Rectal smooth muscle tissue (tissue), 1 donor: Measurements from ENCODE around the gene ATG4C.

ENCODE experiments used
- H3K27ac ChIP-seq: one replicate; pipeline ENCODE4 v1.7.0; 2013; ENCODE audit warnings: low read depth, low read length, inconsistent platforms
- H3K27me3 ChIP-seq: one replicate; pipeline ENCODE4 v1.7.0; 2013; ENCODE audit warnings: low read length; ENCODE audit not compliant: control insufficient read depth, insufficient read depth
- H3K36me3 ChIP-seq: one replicate; pipeline ENCODE4 v1.7.0; 2013; ENCODE audit warnings: low read length; ENCODE audit not compliant: control insufficient read depth, insufficient read depth
- H3K4me1 ChIP-seq: one replicate; pipeline ENCODE4 v1.7.0; 2013; ENCODE audit warnings: low read length; ENCODE audit not compliant: control insufficient read depth, insufficient read depth
- H3K4me3 ChIP-seq: one replicate; pipeline ENCODE4 v1.7.0; 2013; ENCODE audit warnings: low read length
- H3K9ac ChIP-seq: one replicate; pipeline ENCODE4 v1.7.0; 2013; ENCODE audit warnings: low read length

Gene ATG4C

GRCh38 chr1:62903982-62904855 lies 120.3 kb downstream of the ATG4C start:
- Histone ChIP-seq H3K27me3 (no peaks in the 10 kb centered on the region), H3K36me3 (no peaks in the 10 kb centered on the region), H3K4me1 (no peaks in the 10 kb centered on the region), H3K27ac (no peak overlapping the region), H3K4me3 (no peak overlapping the region), H3K9ac (no peak overlapping the region)

GRCh38 chr1:62904856-62905225 lies 120.9 kb downstream of the ATG4C start:
- H3K4me1 ChIP-seq: no peaks in the 10 kb centered on the region
- no peak overlapping the region for H3K4me3 ChIP-seq
- no peak overlapping the region for H3K27ac ChIP-seq
- H3K27me3 ChIP-seq: no peaks in the 10 kb centered on the region
- H3K9ac ChIP-seq: no peak overlapping the region
- no peaks in the 10 kb centered on the region for H3K36me3 ChIP-seq

- no peak overlapping the region for H3K27ac ChIP-seq
- no peak overlapping the region for H3K4me3 ChIP-seq
- H3K9ac ChIP-seq: no peak overlapping the region
- no peaks in the 10 kb centered on the region for H3K4me1 ChIP-seq
- H3K36me3 ChIP-seq: no peaks in the 10 kb centered on the region
- no peaks in the 10 kb centered on the region for H3K27me3 ChIP-seq
Observed at GRCh38 chr1:62905309-62905708, 121.4 kb downstream of the ATG4C start.

GRCh38 chr1:62905872-62906271 lies 121.9 kb downstream of the ATG4C start:
- no peak overlapping the region for H3K4me3 ChIP-seq

GRCh38 chr1:62906428-62906886 lies 122.5 kb downstream of the ATG4C start:
- H3K27me3 ChIP-seq: no peaks in the 10 kb centered on the region
- H3K27ac ChIP-seq: no peak overlapping the region
- no peaks in the 10 kb centered on the region for H3K4me1 ChIP-seq
- H3K36me3 ChIP-seq: no peaks in the 10 kb centered on the region
- H3K4me3 ChIP-seq: no peak overlapping the region
- H3K9ac ChIP-seq: no peak overlapping the region

More at GRCh38 chr1:62905872-62906271, 121.9 kb downstream of the ATG4C start:
- Histone ChIP-seq H3K27ac (no peak overlapping the region), H3K9ac (no peak overlapping the region), H3K27me3 (no peaks in the 10 kb centered on the region), H3K4me1 (no peaks in the 10 kb centered on the region), H3K36me3 (no peaks in the 10 kb centered on the region)

GRCh38 chr1:62908168-62908695 lies 124.3 kb downstream of the ATG4C start:
- Histone ChIP-seq H3K4me1 (no peaks in the 10 kb centered on the region), H3K4me3 (no peak overlapping the region), H3K27me3 (no peaks in the 10 kb centered on the region), H3K36me3 (no peaks in the 10 kb centered on the region), H3K9ac (no peak overlapping the region), H3K27ac (no peak overlapping the region)

- Histone ChIP-seq H3K27me3 (no peaks in the 10 kb centered on the region), H3K4me3 (no peak overlapping the region), H3K27ac (no peak overlapping the region), H3K36me3 (no peaks in the 10 kb centered on the region), H3K9ac (no peak overlapping the region), H3K4me1 (no peaks in the 10 kb centered on the region)
Observed at GRCh38 chr1:62912028-62912638, 128.2 kb downstream of the ATG4C start.
